Esophagus squamous epithelium (tissue), 4 donors: ENCODE measurements around the gene LCOR.

Experiments used
- CTCF ChIP-seq, 6 experiments: fragments of 450-650 bp in 4 of 6; fragments of 200-600 bp in 2 of 6; sonication (generic) in 2 of 6; IDR thresholded peaks; one replicate each; pipeline ENCODE4 v1.5.1; 2016 to 2019; ENCODE audit warnings: antibody characterized with exemption in 6 of 6, mild to moderate bottlenecking in 4 of 6, moderate library complexity in 4 of 6
- POLR2A ChIP-seq, 4 donors: fragments of 450-650 bp; IDR thresholded peaks; one replicate each; pipeline ENCODE4 v1.6.1; 2017; ENCODE audit warnings: antibody characterized with exemption in 4 of 4, mild to moderate bottlenecking in 4 of 4, moderate library complexity in 3 of 4

- TF ChIP-seq POLR2A (IDR thresholded peaks at IDR 0.05) (no peak), CTCF (IDR thresholded peaks at IDR 0.05) (no peak)
Observed at GRCh38 chr10:96834120-96834519, 2.0 kb downstream of the LCOR start.
